Thyroid gland (tissue), 4 donors: ENCODE measurements around the gene FSTL1. TPM values are rescaled to one million over a fixed set of nuclear protein-coding genes. Genes with fewer than 3 reads are reported as not detected.

Experiments used
- DNase-seq, 2 donors: peaks; one replicate each; pipeline ENCODE4 v3.0.0-alpha.2; 2019
- H3K27ac ChIP-seq, 3 donors: fragments of 200-600 bp; sonication (generic); 1 replicate in 2 of 3; 2 replicates in 1 of 3; pipeline ENCODE4 v1.5.1; 2016 to 2019; ENCODE audit warnings: mild to moderate bottlenecking in 1 of 3, moderate library complexity in 1 of 3
- H3K27me3 ChIP-seq: fragments of 200-600 bp; sonication (generic); one replicate; pipeline ENCODE4 v1.5.1; 2019
- H3K36me3 ChIP-seq, 2 donors: fragments of 200-600 bp; sonication (generic); one replicate each; pipeline ENCODE4 v1.5.1; 2016 to 2019
- H3K4me1 ChIP-seq, 2 donors: fragments of 200-600 bp; sonication (generic); one replicate each; pipeline ENCODE4 v1.5.1; 2017 to 2019
- H3K4me3 ChIP-seq, 3 donors: fragments of 200-600 bp; sonication (generic); replicated peaks in 1 of 3; 1 replicate in 2 of 3; 2 replicates in 1 of 3; pipeline ENCODE4 v1.5.1; 2016; ENCODE audit warnings: mild to moderate bottlenecking in 1 of 3
- H3K9me3 ChIP-seq: fragments of 200-600 bp; sonication (generic); one replicate; pipeline ENCODE4 v1.5.1; 2017
- CTCF ChIP-seq, 6 experiments: fragments of 200-600 bp in 3 of 6; fragments of 450-650 bp in 3 of 6; sonication (generic) in 3 of 6; IDR thresholded peaks; one replicate each; pipeline ENCODE4 v1.5.1; 2016 to 2019; ENCODE audit warnings: antibody characterized with exemption in 6 of 6, mild to moderate bottlenecking in 2 of 6, inconsistent platforms in 1 of 6, moderate library complexity in 1 of 6
- POLR2A ChIP-seq, 2 donors: fragments of 450-650 bp; IDR thresholded peaks; one replicate each; pipeline ENCODE4 v1.6.1; 2017; ENCODE audit warnings: antibody characterized with exemption in 2 of 2, mild to moderate bottlenecking in 2 of 2, moderate library complexity in 1 of 2
- WGBS, 2 donors: methylation state at CpG; one replicate each; pipeline ENCODE4 v1.1.5; 2017; 5-methylcytosine and 5-hydroxymethylcytosine counted together
- intact Hi-C: fragments of 100-400 bp; cut with DNase I; formaldehyde crosslinking; loops from one replicate; pipeline ENCODE4 v1.15.1; 2023
- total RNA-seq, 4 donors: library from RNA; depleted of rRNA; stranded (reverse); fragments of >200 nt; gene quantifications; one replicate each; pipeline ENCODE4 v1.2.3, GENCODE V29; 2016

Gene FSTL1
- total RNA-seq, 4 donors from 2014 or later, result 135 to 268 (median 228) TPM

GRCh38 chr3:120446891-120447668 lies 3.7 kb downstream of the FSTL1 start:
- peaks cover 24 to 29% of the 10 kb centered on the region in 2 donors for H3K4me1 ChIP-seq
- WGBS, 2 donors, result 80 to 100% methylated on average over 1 of the region's 1 CpG
- H3K4me3 ChIP-seq, result no peak overlapping the region
- intact Hi-C loops, result no loop called here
- no peaks in the 10 kb centered on the region for H3K36me3 ChIP-seq
- DNase-seq, result no peak
- H3K27me3 ChIP-seq, result no peaks in the 10 kb centered on the region
- no peak overlapping the region for H3K27ac ChIP-seq
- H3K9me3 ChIP-seq, result no peaks in the 10 kb centered on the region
- no peak for TF ChIP-seq CTCF (IDR thresholded peaks at IDR 0.05)
- no peak for TF ChIP-seq POLR2A (IDR thresholded peaks at IDR 0.05)

- H3K4me1 ChIP-seq, result peaks cover 29 to 35% of the 10 kb centered on the region in 2 donors
- 78 to 82% methylated on average over 5 of the region's 5 CpGs for WGBS, 2 donors
- no peaks in the 10 kb centered on the region for H3K36me3 ChIP-seq
- H3K27ac ChIP-seq, result no peak overlapping the region
- H3K27me3 ChIP-seq, result no peaks in the 10 kb centered on the region
- no peak overlapping the region for H3K4me3 ChIP-seq
- no peak for DNase-seq
- H3K9me3 ChIP-seq, result no peaks in the 10 kb centered on the region
- TF ChIP-seq CTCF (IDR thresholded peaks at IDR 0.05), result no peak
- intact Hi-C loops, result no loop called here
These were observed 5.1 kb downstream of the FSTL1 start for GRCh38 chr3:120445654-120446053.

GRCh38 chr3:120443626-120444123 lies 7.1 kb downstream of the FSTL1 start:
- intact Hi-C loops, result no loop called here
- WGBS, 2 donors, result 73 to 84% methylated on average over 1 of the region's 1 CpG
- Histone ChIP-seq H3K4me1 (peaks cover 35 to 37% of the 10 kb centered on the region in 2 donors), H3K27me3 (no peaks in the 10 kb centered on the region), H3K9me3 (no peaks in the 10 kb centered on the region), H3K4me3 (no peak overlapping the region), H3K27ac (no peak overlapping the region), H3K36me3 (no peaks in the 10 kb centered on the region)
- TF ChIP-seq CTCF (IDR thresholded peaks at IDR 0.05), result no peak
- no peak for TF ChIP-seq POLR2A (IDR thresholded peaks at IDR 0.05)
- DNase-seq, result no peak

GRCh38 chr3:120442975-120443517 lies 7.7 kb downstream of the FSTL1 start:
- Histone ChIP-seq H3K9me3 (no peaks in the 10 kb centered on the region), H3K27ac (no peak overlapping the region), H3K4me1 (peaks cover 35 to 37% of the 10 kb centered on the region in 2 donors), H3K27me3 (no peaks in the 10 kb centered on the region), H3K4me3 (no peak overlapping the region), H3K36me3 (no peaks in the 10 kb centered on the region)
- no peak for DNase-seq
- 79 to 85% methylated on average over 2 of the region's 2 CpGs for WGBS, 2 donors
- peak in 1 of 6 experiments; percentile 31 for TF ChIP-seq CTCF (IDR thresholded peaks at IDR 0.05)
- TF ChIP-seq POLR2A (IDR thresholded peaks at IDR 0.05), result no peak
- intact Hi-C loops, result no loop called here

- intact Hi-C loops, result no loop called here
- H3K4me3 ChIP-seq, result no peak overlapping the region
- no peaks in the 10 kb centered on the region for H3K9me3 ChIP-seq
- no peak for TF ChIP-seq CTCF (IDR thresholded peaks at IDR 0.05)
- no peak for TF ChIP-seq POLR2A (IDR thresholded peaks at IDR 0.05)
- H3K36me3 ChIP-seq, result no peaks in the 10 kb centered on the region
- H3K27me3 ChIP-seq, result no peaks in the 10 kb centered on the region
- H3K27ac ChIP-seq, result peak overlapping the region in 1 of 3 donors; percentile 48
- peaks cover 32 to 34% of the 10 kb centered on the region in 2 donors for H3K4me1 ChIP-seq
- WGBS, 2 donors, result 80 to 85% methylated on average over 4 of the region's 4 CpGs
- no peak for DNase-seq
These were observed 9.0 kb downstream of the FSTL1 start for GRCh38 chr3:120441776-120442175.
